WTC11 (cell line): ENCODE data around the gene COLGALT1. TPM values are rescaled to one million over a fixed set of nuclear protein-coding genes. Genes with fewer than 3 reads are reported as not detected.

ENCODE experiments used
- AR ChIP-seq: fragments of 250-450 bp; sonication (Bioruptor Pico); IDR thresholded peaks from 2 replicates; pipeline ENCODE4 v1.9.0; 2021; ENCODE audit warnings: mild to moderate bottlenecking
- ATF3 ChIP-seq: sonication (generic); formaldehyde crosslinking; conservative IDR thresholded peaks from 2 replicates; pipeline ENCODE4 v1.8.1; 2022; ENCODE audit warnings: mild to moderate bottlenecking, missing genetic modification reagents
- CBFB ChIP-seq: sonication (generic); formaldehyde crosslinking; IDR thresholded peaks from 2 replicates; pipeline ENCODE4 v1.8.1; 2022; ENCODE audit warnings: mild to moderate bottlenecking, low read depth, missing genetic modification reagents
- EMX1 ChIP-seq: fragments of 250-450 bp; sonication (Bioruptor Pico); IDR thresholded peaks from 2 replicates; pipeline ENCODE4 v1.8.0; 2021; ENCODE audit warnings: mild to moderate bottlenecking
- FOXJ3 ChIP-seq: sonication (generic); formaldehyde crosslinking; IDR thresholded peaks from 2 replicates; pipeline ENCODE4 v1.9.0; 2021; ENCODE audit warnings: missing genetic modification reagents, mild to moderate bottlenecking, borderline replicate concordance
- GRHL2 ChIP-seq: fragments of 250-450 bp; sonication (Bioruptor Pico); IDR thresholded peaks from 2 replicates; pipeline ENCODE4 v1.8.0; 2022; ENCODE audit warnings: mild to moderate bottlenecking, moderate library complexity; ENCODE audit not compliant: insufficient replicate concordance, severe bottlenecking
- HMGA2 ChIP-seq: fragments of 250-450 bp; sonication (Bioruptor Pico); IDR thresholded peaks from 2 replicates; pipeline ENCODE4 v1.4.0; 2021; ENCODE audit warnings: mild to moderate bottlenecking, moderate library complexity
- IRF2 ChIP-seq: sonication (generic); formaldehyde crosslinking; IDR thresholded peaks from 2 replicates; pipeline ENCODE4 v1.8.0; 2022; ENCODE audit warnings: low read depth, missing genetic modification reagents, borderline replicate concordance
- JUN ChIP-seq: sonication (generic); formaldehyde crosslinking; IDR thresholded peaks from 2 replicates; pipeline ENCODE4 v1.8.0; 2023; ENCODE audit warnings: mild to moderate bottlenecking, missing genetic modification reagents
- NFATC4 ChIP-seq: fragments of 250-450 bp; sonication (Bioruptor Pico); IDR thresholded peaks from 2 replicates; pipeline ENCODE4 v1.9.0; 2021; ENCODE audit warnings: mild to moderate bottlenecking
- NR3C1 ChIP-seq: sonication (generic); formaldehyde crosslinking; conservative IDR thresholded peaks from 2 replicates; pipeline ENCODE4 v1.8.1; 2023; ENCODE audit warnings: low read depth, mild to moderate bottlenecking, missing genetic modification reagents
- PRRX2 ChIP-seq: fragments of 250-450 bp; sonication (Bioruptor Pico); IDR thresholded peaks from 2 replicates; pipeline ENCODE4 v1.8.0; 2021; ENCODE audit warnings: mild to moderate bottlenecking
- SMAD4 ChIP-seq: sonication (generic); formaldehyde crosslinking; IDR thresholded peaks from 2 replicates; pipeline ENCODE4 v1.8.0; 2022; ENCODE audit warnings: mild to moderate bottlenecking, missing genetic modification reagents
- SOX15 ChIP-seq: fragments of 250-450 bp; sonication (Bioruptor Pico); IDR thresholded peaks from 2 replicates; pipeline ENCODE4 v1.9.0; 2021; ENCODE audit warnings: mild to moderate bottlenecking
- TCF7 ChIP-seq: sonication (generic); formaldehyde crosslinking; IDR thresholded peaks from 2 replicates; pipeline ENCODE4 v1.8.0; 2022; ENCODE audit warnings: mild to moderate bottlenecking, low read depth, missing genetic modification reagents, moderate library complexity
- TP53 ChIP-seq: sonication (generic); formaldehyde crosslinking; IDR thresholded peaks from 2 replicates; pipeline ENCODE4 v1.8.1; 2023; ENCODE audit warnings: mild to moderate bottlenecking, missing genetic modification reagents
- ZNF219 ChIP-seq: sonication (generic); formaldehyde crosslinking; IDR thresholded peaks from 2 replicates; pipeline ENCODE4 v1.8.0; 2023; ENCODE audit warnings: missing genetic modification reagents, mild to moderate bottlenecking, borderline replicate concordance
- ZNF263 ChIP-seq: sonication (generic); formaldehyde crosslinking; IDR thresholded peaks from 2 replicates; pipeline ENCODE4 v1.8.1; 2022; ENCODE audit warnings: low read depth, mild to moderate bottlenecking, moderate library complexity, missing genetic modification reagents
- ZNF317 ChIP-seq: sonication (generic); formaldehyde crosslinking; IDR thresholded peaks from 2 replicates; pipeline ENCODE4 v1.8.1; 2023; ENCODE audit warnings: low read depth, mild to moderate bottlenecking, moderate library complexity, missing genetic modification reagents, borderline replicate concordance
- ZNF671 ChIP-seq: fragments of 250-450 bp; sonication (Bioruptor Pico); IDR thresholded peaks from 2 replicates; pipeline ENCODE4 v1.8.0; 2021; ENCODE audit warnings: mild to moderate bottlenecking
- total RNA-seq: library from RNA; stranded (reverse); gene quantifications from 3 replicates; pipeline ENCODE4 v1.2.3, GENCODE V29; 2021
- TF ChIP-seq, protein P1 (sequence below): sonication (generic); formaldehyde crosslinking; IDR thresholded peaks from 2 replicates; pipeline ENCODE4 v1.8.0; 2023; ENCODE audit warnings: mild to moderate bottlenecking, missing genetic modification reagents
- TF ChIP-seq, protein P2 (sequence below): sonication (generic); formaldehyde crosslinking; IDR thresholded peaks from 2 replicates; pipeline ENCODE4 v1.8.1; 2023; ENCODE audit warnings: mild to moderate bottlenecking, moderate library complexity, missing genetic modification reagents
- TF ChIP-seq, protein P3 (sequence below): sonication (generic); formaldehyde crosslinking; IDR thresholded peaks from 2 replicates; pipeline ENCODE4 v1.8.0; 2023; ENCODE audit warnings: missing genetic modification reagents, mild to moderate bottlenecking, borderline replicate concordance
- TF ChIP-seq, protein P4 (sequence below): sonication (generic); formaldehyde crosslinking; IDR thresholded peaks from 2 replicates; pipeline ENCODE4 v1.8.1; 2022; ENCODE audit warnings: mild to moderate bottlenecking, missing genetic modification reagents, moderate library complexity, borderline replicate concordance

The COLGALT1 gene
- total RNA-seq, 1 experiment from 2014 or later: 54.0 TPM

DNA sequence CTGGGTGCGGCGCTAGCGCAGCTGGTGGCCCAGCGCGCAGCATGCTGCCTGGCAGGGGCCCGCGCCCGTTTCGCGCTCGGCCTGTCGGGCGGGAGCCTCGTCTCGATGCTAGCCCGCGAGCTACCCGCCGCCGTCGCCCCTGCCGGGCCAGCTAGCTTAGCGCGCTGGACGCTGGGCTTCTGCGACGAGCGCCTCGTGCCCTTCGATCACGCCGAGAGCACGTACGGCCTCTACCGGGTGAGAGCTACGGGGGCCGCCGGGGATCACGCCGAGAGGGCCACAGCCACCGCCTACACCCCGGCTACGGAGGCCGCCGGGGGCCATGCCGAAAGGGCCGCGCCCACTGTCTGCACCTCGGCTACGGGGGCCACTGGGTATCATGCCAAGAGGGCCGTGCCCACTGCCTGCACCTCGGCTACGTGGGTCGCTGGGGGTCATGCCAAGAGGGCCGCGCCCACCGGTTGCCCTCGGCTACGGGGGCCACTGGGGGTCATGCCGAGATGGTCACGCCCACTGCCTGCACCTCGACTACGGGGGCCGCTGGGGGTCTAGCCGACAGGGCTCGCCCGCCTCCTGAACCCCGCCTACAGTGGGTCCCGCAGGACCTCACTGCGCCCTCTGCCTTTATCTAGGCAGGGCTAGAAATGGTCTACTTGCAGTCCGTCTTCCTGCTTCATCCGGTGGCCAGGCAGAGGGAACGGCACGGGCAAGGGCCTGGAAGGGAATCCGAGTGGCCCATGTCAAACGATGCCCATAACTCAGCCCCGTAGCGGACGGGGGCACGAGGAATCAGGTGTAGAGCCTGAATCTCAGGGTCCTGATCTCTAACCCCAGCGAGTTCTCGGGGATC, 43.5 kb upstream of the COLGALT1 start (continued):
- peak; percentile 79; the same call in 1 of the 2 replicates for TF ChIP-seq JUN (CRISPR knock-in tag)
- TF ChIP-seq FOXJ3 (CRISPR knock-in tag): no peak
- 0 out of 2 replicates have a peak, but pooled peaks have one; percentile 56 for TF ChIP-seq SMAD4
- TF ChIP-seq TP53 (CRISPR knock-in tag): peak; percentile 95
- peak; percentile 92 for TF ChIP-seq TCF7 (CRISPR knock-in tag)
- no peak for TF ChIP-seq GRHL2
- 0 out of 2 replicates have a peak, but pooled peaks have one; percentile 41 for TF ChIP-seq IRF2 (CRISPR knock-in tag)
- no peak for TF ChIP-seq PRRX2
- TF ChIP-seq ZNF219 (CRISPR knock-in tag): peak; percentile 85; the same call in 1 of the 2 replicates
- TF ChIP-seq, protein P1, sequence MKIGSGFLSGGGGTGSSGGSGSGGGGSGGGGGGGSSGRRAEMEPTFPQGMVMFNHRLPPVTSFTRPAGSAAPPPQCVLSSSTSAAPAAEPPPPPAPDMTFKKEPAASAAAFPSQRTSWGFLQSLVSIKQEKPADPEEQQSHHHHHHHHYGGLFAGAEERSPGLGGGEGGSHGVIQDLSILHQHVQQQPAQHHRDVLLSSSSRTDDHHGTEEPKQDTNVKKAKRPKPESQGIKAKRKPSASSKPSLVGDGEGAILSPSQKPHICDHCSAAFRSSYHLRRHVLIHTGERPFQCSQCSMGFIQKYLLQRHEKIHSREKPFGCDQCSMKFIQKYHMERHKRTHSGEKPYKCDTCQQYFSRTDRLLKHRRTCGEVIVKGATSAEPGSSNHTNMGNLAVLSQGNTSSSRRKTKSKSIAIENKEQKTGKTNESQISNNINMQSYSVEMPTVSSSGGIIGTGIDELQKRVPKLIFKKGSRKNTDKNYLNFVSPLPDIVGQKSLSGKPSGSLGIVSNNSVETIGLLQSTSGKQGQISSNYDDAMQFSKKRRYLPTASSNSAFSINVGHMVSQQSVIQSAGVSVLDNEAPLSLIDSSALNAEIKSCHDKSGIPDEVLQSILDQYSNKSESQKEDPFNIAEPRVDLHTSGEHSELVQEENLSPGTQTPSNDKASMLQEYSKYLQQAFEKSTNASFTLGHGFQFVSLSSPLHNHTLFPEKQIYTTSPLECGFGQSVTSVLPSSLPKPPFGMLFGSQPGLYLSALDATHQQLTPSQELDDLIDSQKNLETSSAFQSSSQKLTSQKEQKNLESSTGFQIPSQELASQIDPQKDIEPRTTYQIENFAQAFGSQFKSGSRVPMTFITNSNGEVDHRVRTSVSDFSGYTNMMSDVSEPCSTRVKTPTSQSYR (CRISPR knock-in tag): 0 out of 2 replicates have a peak, but pooled peaks have one; percentile 21
- no peak for TF ChIP-seq ZNF317 (CRISPR knock-in tag)
- TF ChIP-seq, protein P2, sequence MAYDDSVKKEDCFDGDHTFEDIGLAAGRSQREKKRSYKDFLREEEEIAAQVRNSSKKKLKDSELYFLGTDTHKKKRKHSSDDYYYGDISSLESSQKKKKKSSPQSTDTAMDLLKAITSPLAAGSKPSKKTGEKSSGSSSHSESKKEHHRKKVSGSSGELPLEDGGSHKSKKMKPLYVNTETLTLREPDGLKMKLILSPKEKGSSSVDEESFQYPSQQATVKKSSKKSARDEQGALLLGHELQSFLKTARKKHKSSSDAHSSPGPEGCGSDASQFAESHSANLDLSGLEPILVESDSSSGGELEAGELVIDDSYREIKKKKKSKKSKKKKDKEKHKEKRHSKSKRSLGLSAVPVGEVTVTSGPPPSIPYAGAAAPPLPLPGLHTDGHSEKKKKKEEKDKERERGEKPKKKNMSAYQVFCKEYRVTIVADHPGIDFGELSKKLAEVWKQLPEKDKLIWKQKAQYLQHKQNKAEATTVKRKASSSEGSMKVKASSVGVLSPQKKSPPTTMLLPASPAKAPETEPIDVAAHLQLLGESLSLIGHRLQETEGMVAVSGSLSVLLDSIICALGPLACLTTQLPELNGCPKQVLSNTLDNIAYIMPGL (CRISPR knock-in tag): peak; percentile 70; the same call in 1 of the 2 replicates
- peak; percentile 60; the same call in 1 of the 2 replicates for TF ChIP-seq ZNF263 (CRISPR knock-in tag)
- TF ChIP-seq, protein P3, sequence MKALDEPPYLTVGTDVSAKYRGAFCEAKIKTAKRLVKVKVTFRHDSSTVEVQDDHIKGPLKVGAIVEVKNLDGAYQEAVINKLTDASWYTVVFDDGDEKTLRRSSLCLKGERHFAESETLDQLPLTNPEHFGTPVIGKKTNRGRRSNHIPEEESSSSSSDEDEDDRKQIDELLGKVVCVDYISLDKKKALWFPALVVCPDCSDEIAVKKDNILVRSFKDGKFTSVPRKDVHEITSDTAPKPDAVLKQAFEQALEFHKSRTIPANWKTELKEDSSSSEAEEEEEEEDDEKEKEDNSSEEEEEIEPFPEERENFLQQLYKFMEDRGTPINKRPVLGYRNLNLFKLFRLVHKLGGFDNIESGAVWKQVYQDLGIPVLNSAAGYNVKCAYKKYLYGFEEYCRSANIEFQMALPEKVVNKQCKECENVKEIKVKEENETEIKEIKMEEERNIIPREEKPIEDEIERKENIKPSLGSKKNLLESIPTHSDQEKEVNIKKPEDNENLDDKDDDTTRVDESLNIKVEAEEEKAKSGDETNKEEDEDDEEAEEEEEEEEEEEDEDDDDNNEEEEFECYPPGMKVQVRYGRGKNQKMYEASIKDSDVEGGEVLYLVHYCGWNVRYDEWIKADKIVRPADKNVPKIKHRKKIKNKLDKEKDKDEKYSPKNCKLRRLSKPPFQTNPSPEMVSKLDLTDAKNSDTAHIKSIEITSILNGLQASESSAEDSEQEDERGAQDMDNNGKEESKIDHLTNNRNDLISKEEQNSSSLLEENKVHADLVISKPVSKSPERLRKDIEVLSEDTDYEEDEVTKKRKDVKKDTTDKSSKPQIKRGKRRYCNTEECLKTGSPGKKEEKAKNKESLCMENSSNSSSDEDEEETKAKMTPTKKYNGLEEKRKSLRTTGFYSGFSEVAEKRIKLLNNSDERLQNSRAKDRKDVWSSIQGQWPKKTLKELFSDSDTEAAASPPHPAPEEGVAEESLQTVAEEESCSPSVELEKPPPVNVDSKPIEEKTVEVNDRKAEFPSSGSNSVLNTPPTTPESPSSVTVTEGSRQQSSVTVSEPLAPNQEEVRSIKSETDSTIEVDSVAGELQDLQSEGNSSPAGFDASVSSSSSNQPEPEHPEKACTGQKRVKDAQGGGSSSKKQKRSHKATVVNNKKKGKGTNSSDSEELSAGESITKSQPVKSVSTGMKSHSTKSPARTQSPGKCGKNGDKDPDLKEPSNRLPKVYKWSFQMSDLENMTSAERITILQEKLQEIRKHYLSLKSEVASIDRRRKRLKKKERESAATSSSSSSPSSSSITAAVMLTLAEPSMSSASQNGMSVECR (CRISPR knock-in tag): peak; percentile 92
- TF ChIP-seq SOX15 (CRISPR knock-in tag): no peak
- TF ChIP-seq NFATC4 (CRISPR knock-in tag): no peak
- TF ChIP-seq HMGA2 (CRISPR knock-in tag): no peak
- no peak for TF ChIP-seq ZNF671 (CRISPR knock-in tag)
- TF ChIP-seq AR (CRISPR knock-in tag): no peak
- TF ChIP-seq NR3C1 (CRISPR knock-in tag): peak; percentile 95
- TF ChIP-seq CBFB (CRISPR knock-in tag): peak; percentile 89; the same call in 1 of the 2 replicates
- no peak for TF ChIP-seq ATF3 (CRISPR knock-in tag)
- TF ChIP-seq, protein P4, sequence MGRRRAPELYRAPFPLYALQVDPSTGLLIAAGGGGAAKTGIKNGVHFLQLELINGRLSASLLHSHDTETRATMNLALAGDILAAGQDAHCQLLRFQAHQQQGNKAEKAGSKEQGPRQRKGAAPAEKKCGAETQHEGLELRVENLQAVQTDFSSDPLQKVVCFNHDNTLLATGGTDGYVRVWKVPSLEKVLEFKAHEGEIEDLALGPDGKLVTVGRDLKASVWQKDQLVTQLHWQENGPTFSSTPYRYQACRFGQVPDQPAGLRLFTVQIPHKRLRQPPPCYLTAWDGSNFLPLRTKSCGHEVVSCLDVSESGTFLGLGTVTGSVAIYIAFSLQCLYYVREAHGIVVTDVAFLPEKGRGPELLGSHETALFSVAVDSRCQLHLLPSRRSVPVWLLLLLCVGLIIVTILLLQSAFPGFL (CRISPR knock-in tag): 0 out of 2 replicates have a peak, but pooled peaks have one; percentile 44
- no peak for TF ChIP-seq EMX1
